Stimulated activated CD4-positive, alpha-beta T cell treated with anti-CD3 and anti-CD28 coated beads, TNF-alpha, amount 100 ng/mL, for 48 hours (primary cell): ENCODE measurements around the gene SLC12A6.
A peak's percentile ranks its signal among the peaks of the same experiment; 100 is the strongest.

Experiments used
- DNase-seq, 3 donors: peaks; one replicate each; pipeline ENCODE4 v3.0.0-alpha.2; 2020; ENCODE audit warnings: low read depth in 3 of 3

SLC12A6 gene

DNA sequence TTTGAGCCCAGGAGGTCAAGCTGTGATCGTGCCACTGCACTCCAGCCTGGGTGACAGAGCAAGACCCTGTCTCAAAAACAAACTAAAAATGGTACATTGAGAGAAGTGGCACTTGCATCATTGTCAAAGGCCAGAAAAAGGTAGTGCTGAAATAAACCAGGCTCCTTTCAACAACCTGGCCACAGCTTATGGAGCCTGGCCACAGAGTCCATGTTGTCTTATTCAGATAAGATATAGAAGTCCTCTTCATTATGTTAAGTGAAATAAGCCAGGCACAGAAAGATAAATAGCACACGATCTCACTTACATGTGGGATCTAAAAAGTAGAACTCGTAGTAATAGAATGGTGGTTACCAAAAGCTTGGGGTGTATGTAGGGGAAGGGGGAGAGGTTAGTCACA is 78.0 kb downstream of the SLC12A6 start:
- DNase-seq = no peak

DNA sequence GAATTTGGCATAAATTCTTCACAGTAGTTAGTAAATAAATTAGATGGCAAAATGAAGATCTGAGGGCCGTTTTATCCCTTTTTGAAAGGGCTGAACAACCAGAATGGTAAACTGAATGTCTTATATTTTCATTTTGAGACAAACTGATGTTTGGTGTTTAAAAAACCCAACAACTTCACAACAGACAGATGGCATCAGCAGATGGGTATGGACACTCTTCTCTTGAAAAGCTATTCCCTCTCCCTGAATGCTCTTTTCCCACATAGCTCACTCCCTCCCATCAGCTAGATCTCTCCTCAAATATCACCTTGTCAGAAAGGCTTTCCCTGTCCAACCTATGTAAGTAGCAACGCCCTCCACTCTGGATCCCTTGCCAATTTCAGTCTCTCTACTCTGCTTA is 79.4 kb downstream of the SLC12A6 start:
- DNase-seq = no peak

DNA sequence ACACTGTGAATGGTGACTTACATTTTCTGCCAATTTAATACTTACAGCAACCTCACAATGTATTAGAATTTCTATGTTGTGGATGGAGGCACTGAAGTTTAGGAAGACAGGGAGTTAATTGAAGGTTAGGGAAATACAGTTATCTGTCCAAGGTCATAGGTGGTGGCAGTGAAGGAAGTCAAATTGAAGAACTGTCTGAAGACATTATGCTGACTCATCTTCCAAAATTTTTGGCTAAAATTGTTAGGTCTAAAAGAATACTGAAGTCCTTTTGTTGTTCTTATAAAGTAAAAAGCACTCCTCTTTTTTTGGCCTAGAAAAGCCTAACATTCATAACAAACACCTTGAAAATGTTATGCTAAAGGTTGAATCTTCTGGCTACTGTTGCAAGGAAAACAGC is 85.0 kb downstream of the SLC12A6 start:
- DNase-seq = no peak

DNA sequence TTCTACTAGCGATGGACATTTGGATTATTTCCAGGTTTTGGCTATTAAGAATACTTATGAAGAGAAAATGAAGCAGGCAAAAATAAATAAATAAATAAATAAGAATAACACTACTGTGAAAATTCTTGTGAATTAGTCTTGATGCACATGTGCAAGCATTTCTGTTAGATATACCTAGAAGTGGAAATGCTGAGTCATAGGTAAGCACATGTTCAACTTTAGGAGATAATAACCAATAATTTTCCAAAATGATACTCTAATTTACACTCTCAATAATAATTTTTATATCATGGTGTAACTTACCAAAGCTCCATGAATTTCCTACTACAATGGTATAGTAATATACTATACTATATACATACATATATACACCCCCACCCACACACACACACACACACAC is 89.4 kb downstream of the SLC12A6 start:
- no peak for DNase-seq

DNA sequence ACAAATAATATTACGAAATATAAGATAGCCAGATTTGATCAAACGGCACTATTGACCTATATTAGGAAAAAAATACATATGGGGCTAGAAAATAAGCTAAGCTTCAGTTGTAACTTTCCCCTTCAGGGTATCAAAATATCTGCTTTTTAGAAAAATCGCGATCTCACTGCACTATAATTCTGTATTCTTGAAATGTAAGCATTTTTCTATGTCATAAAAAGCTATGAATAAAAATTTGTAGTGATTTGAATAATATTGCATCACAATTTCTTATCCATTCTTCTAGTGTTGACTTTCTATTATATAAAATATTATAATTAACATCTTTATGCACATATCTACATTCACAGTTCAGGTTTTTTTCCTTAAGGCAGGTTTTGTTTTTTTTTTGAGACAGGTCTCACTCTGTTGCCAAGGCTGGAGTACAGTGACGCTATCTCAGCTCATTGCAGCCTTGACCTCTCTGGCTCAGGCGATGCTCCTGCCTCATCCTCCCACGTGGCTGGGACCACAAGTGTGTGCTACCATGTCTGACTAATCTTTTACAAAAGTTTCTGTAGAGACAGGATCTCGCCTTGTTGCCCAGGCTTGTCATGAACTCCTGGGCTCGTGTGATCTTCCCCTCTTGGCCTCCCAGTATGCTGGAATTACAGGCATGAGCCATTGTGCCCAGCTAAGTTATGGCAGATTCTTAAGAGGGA is 91.2 kb downstream of the SLC12A6 start:
- DNase-seq = no peak

DNA sequence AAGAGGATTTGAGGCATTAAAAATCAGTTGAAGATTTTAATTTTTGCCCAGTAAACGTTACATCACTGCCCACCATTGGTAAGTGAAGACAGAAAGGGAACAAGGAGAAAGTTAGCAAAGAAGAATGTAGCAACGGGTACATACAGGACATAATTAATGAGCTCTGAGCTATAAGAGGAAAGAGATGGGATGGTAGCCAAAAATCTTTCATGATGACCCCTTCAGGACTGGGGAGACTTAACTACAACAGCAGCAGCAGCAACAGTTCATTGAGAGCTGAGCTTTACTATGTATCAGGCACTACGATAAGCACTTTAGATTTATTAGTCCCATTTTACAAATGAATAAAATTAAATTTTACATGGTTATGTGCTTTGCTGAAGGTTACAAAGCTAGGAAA is 94.4 kb downstream of the SLC12A6 start:
- no peak for DNase-seq

DNA sequence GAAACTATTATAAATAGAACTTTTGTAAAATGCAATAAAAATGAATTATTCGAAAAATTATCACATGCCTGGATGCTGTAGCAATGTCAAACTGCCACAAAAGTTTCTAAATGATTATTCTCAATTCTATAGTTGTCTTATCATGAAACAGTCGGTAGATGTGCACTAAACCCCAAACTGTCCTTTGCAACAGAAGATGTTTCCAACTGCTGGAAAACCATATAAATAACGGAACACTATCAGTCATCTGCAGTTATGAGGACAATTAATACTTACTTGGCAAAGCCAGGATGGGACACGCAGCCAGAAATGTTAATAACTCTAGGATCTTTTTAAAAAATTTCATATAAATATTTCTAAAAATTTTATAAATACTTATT is 95.3 kb downstream of the SLC12A6 start:
- DNase-seq = no peak

DNA sequence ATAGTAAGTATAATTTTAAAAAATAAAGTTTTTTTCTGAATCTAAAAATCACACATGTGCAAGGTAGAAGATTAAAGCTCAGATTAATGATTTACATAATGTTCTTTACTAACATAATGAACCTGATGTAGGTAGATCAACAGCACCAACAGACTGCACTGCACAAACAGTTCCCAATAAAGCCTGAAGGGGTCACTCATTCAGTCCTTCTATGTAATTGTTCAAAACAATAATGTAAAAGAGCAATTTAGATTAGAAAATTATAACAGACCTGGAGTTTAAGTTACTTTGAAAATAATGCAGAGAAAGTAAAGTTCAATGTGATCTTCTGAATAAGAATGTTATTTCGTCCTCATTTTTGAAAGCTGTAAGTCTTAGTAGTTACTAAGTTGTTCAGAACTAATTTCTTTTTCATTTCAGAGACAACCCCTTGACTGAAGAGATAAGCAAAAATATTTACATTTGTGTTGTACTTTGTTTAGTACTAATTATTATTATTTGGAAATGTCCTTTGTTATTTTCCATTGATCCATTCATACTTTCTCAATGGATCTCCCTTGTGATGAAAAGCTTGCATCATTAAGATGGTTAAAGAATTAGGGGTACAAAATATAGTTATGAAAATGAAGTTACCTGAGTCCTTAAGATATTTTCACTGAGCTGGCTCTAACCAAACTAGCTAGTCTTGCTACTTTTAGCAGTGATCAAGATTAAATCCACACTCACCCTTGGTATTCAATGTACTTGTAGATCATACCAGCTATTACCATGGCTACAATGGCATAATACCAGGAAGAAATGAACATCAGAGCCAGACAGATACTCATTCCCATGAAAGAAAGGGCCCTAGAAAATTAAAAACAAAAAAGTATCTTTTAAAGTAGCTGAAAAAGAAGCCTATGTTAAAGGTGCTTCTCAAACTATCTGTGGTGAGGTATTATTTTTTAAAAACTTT is 95.9 kb downstream of the SLC12A6 start:
- DNase-seq = no peak

DNA sequence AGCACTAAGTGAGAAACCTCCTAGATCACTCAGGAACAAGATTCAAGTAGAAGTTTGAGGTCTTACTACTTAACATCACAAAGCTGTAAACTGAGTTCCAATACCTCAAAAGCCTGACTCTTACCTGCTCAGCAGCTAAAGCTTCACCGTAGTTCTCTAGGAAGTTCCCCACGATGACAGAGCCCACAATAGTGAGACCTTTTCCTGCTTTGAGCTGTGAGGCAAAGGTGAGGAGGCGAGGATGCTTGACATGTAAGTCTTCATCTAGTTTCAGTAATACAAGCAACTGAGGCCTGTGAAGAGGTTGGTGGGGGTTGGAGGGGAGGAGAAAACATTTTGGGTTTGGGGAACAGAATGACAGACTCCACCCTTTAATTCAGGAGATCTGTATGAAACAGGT is 97.0 kb downstream of the SLC12A6 start:
- no peak for DNase-seq

DNA sequence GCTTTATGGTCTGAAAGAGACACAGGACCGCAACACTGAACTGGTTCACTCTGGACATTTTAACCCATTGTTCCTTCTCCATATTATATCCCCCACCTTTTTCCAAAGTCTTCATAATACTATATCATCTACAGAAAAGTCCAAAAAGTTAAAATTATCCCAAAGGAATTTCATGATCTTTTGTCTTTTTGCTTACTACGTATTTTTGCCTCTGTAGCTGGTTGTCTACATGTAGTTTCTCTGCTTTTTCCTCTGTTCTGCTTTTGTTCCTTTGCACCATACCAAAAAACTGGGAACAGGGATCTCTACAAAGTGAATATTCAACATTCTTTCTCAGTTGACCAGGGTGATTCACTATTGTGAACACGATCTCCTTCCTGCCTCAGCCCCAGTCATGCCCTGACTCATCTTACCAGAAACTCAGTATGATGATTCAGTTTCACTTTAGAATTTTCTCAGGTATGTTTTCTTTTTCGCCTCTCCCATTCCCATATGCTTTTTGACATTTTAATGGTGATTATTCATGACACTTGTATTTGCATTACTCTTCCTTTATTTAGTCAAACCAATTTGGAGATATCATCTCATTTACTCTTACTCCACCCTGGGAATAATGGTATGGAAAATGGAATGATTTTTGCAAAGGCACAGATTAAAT is 98.3 kb downstream of the SLC12A6 start:
- DNase-seq = peak in 2 of 3 donors; percentile 14 to 26

DNA sequence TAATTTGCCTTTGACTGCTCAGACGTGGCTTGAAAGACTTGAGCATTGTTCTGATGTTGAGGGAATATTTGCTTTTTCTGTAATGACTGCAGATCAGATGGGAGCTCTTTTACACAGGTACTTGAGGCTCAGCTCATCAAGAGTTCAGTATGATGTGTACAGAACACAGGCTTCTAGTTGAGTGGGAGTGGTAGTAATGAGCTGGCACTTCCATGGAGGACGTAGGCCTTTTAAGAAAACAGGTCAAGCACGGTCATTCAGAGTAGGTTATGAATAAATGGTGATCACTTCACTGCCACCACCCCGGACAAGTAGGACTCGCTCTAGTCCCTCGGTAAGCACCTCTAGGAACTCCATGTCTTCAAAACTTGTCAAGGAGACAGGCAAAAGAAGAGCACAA is 104.0 kb downstream of the SLC12A6 start:
- DNase-seq = no peak

DNA sequence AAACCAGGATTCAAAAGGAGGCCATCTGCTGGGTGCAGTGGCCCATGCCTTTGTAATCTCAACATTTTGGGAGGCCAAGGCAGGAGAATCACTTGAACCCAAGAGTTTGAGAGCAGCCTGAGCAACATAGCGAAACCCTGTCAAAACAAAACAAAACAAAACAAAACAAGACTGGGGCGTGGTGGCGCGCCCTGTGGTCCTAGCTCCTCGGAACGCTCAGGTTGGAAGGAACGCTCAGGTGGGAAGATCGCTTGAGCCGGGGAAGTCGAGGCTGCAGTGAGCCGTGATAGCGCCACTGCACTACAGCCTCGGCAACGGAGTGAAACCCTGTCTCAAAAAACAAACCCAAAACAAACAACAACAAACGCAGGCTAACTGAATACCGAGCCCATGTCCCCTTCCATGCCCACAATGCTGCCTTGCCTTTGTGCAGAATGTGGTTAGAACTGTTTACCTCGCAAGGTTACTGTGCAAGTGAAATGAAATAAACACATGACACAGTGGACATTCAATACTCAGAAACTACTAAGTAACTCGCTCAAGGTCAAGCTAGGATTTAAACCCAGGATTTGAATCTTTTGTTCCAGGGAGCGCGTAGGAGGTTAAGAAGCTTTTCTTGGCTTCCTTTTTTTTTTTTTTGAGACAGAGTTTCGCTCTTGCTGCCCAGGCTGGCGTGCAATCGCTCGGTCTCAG is 113.5 kb downstream of the SLC12A6 start:
- DNase-seq = no peak

DNA sequence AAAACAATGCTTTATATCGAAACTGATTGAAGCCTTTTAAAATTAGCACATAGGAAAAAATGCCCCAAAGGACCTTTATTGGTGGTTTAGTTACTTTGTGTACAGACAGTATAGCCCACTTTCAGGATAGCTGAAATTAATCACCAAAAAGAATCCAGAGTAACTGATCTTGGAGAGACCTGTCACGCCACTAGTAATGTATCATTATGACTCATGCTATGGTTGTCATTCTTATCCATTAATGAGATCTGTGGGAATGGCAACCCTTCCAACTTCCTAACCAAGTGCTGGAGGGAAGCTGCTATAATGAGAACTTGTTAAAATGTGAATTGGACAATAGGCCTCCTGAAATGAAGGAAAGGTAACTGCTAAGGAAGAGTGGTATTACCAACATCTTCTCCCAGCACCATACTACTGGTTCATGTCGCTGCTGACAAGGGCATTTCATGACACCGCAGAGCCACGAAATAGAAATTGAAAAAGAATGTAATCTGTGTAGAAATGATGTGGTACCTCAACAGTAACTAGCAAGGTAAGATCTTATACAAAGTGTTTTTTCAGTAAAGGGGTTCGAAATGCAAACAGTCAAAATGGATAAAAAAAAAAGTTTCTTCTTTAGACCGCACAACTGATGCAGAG is 119.9 kb downstream of the SLC12A6 start:
- DNase-seq = no peak

DNA sequence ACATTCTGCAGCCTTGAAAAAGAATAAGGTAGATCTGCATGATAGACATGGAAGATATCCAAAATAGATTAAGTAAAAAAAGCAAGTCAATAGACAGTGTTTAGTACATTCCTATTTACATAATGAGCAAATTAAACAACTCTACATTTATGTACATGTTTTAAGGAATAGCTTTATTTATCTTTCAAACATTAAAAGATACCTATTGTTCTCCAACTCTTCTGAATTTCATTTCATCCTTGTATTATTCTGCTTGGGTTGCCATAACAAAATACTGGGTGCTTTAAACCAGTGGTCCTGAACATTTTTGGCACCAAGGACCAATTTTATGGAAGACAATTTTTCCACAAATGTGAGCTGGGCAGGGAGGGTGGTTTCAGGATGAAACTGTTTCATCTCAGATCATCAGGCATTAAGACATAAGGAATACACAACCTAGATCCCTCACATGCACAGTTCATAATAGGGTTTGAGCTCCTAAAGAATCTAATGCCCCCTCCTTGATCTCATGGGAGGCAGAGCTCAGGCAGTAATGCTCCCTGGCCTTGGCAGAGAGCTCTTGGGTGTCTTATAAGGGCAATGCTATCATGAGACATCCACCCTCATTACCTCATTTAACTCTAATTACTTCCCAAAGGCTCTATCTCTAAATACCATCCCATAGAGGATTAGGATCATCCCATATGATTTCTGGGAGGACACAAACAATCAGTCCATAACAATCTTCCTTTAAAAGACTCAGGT is 120.9 kb downstream of the SLC12A6 start:
- DNase-seq = no peak

DNA sequence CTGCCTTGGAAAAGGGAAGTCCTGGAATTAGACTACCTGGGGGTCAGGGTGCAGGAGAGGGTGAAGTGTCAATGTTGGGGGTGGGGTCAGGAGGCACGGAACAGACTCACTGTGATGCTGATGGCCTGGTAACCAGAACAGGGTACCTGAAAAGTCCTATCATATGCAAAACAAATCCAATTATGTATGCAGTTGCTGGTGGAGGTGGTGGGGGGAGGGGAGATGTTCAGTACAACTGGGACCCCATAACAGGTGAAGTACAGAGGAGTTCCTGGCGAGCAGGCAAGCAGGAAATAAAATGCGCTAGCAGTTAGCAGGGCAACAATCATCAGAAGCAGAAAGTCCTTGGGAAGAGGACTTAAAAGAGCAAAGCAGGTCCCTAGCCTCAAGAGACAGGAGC is 123.4 kb downstream of the SLC12A6 start:
- no peak for DNase-seq

DNA sequence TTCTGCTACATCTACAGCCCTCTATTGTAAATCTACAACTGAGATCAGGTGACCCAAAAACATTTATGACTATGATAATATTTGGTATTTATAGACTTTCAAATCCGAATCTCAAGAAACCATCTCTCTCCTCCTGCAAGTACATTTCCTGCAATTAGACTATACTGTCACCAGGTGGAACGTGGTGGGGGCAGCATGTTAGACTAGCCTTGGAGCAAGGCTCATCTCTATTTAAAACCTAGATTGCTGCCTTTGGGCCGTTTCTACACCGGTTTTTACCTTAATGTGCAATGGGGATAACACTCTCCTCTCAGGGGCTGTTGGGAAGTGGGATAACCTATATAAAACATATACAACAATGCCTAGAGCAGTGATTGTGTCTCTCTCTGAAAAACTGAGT is 123.9 kb downstream of the SLC12A6 start:
- no peak for DNase-seq

DNA sequence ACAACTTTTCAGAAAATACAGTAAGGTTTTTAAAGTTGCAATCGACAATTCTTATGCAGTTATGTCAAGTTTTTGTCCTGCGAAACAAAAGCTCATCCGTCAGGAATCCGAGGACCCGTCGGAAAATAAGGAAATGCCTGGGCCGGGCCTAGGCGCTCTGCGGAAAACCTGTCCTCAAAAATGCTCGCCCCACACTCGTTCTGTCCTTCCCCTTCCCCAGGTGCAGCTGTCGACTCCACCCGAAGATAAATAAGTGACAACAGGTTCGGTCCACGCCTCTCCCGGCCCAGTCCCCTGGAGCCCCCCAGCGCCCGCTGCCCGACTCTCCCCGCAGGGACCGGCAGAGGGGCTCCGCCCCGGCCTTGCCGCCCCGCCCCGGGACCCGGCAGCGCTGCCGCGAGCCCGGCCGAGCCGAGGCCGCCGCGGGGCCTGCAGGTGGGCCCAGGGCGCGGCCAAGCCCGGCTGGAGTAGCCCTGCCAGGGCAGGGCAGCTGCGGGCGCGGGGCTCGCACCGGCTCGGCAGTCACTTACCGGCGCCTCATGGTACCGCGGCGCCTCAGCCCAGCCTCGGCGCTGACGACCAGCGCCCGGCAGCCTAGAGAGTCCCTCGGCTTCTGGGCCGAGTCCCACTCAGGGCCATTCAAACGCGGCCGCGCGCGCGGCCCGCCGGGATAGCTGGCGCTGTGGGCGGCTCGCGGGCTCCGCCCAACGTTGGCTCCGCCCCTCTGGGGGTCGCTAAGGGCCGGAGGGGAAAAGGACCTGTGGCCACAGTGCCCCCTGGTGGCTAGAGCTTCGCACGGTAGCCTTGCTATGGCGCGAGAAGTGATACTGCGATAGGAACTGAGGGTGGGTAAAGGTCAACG is 127.9 kb downstream of the SLC12A6 start, which contains the start of gene KATNBL1:
Gene KATNBL1, minus strand, starts transcription at position 676 of the 862 bp plus-strand sequence. CDS start 46,420 bp downstream, outside the sequence.
- DNase-seq = peak; percentile 94 to 98 (median 98)

DNA sequence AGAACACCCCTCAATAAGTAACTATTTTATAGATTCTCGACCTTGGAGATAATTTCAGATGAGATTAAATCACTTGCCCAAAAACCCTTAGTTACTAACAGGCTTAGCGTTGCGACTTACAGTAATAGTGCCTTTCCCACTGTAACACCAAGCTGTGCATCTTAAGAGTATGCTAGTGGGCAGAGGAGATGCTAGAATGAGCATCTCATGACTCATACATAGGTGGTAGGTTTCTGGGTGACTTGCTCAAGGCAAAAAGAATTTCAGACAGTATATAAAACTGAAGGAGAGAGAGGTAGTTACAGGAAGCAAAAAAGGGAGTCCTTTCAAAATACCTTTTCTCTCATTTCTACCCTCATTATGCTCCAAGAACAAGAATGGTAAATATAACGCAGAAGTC is 131.6 kb downstream of the SLC12A6 start:
- DNase-seq = no peak

DNA sequence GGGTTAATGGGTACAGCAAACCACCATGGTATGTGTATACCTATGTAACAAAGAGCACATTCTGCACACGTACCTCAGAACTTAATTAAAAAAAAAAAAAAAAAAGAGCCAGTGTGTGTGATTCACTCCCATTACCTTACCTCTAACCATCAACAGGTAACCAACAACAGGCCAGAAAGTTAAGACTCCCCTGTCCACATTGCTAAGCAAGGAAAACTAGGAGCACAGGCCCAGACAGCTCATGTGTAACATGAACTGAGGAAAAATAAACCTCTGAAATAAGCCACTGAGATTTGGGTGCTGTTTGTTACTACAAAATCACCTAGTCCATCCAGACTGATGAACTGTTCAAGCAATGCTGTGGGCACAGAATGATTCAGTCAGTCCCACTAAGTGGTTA is 133.6 kb downstream of the SLC12A6 start:
- no peak for DNase-seq

DNA sequence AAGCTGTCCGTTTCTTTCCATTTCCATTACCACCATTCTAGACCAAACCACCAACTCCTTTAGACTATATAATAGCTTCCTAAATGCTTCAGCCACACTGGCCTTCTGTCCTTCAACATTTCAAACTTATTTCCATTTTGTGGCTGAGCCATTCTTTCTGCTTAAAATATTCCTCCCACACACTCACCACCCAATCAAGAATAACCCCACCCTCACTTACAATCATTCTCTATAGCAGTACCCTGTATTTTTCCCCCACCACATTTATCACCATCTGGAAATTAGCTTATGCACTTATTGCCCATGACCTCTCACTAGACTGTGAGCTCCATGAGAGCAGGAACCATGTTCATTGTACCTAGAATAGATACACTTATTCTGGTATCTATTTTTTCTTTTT is 134.3 kb downstream of the SLC12A6 start:
- DNase-seq = no peak
